Astrocyte of the cerebellum (primary cell): ENCODE results near the gene NPRL2.

ENCODE experiments used
- DNase-seq: peaks from one replicate; pipeline ENCODE4 v3.0.0-alpha.2; 2011; ENCODE audit warnings: low read depth
- H3K4me3 ChIP-seq: 2 replicates; pipeline ENCODE4 v1.5.1; 2011; ENCODE audit warnings: mild to moderate bottlenecking, low read depth, low read length, moderate library complexity
- CTCF ChIP-seq: IDR thresholded peaks from 2 replicates; pipeline ENCODE4 v1.5.1; 2012; ENCODE audit warnings: low read length, low read depth, moderate library complexity, mild to moderate bottlenecking; ENCODE audit errors: missing control alignments
- in situ Hi-C: cut with HindIII; loops from 2 replicates; pipeline ENCODE4 v1.10.0; 2017; ENCODE audit warnings: low sequenced_read_pairs

Gene NPRL2

GRCh38 chr3:50320853-50321335 lies 29.7 kb downstream of the NPRL2 start:
- no peak for TF ChIP-seq CTCF
- DNase-seq, result no peak
- in situ Hi-C loops, result no loop called here
- peak overlapping the region; percentile 77 for H3K4me3 ChIP-seq

- in situ Hi-C loops, result no loop called here
- no peak for DNase-seq
- peak overlapping the region; percentile 77 for H3K4me3 ChIP-seq
- no peak for TF ChIP-seq CTCF
Measured at GRCh38 chr3:50319894-50320625, 30.5 kb downstream of the NPRL2 start.

GRCh38 chr3:50319181-50319893 lies 31.2 kb downstream of the NPRL2 start:
- DNase-seq, result no peak
- no peak overlapping the region for H3K4me3 ChIP-seq
- in situ Hi-C loops, result no loop called here
- no peak for TF ChIP-seq CTCF

GRCh38 chr3:50318615-50319014 lies 32.0 kb downstream of the NPRL2 start:
- DNase-seq, result no peak
- TF ChIP-seq CTCF, result no peak
- in situ Hi-C loops, result no loop called here
- no peak overlapping the region for H3K4me3 ChIP-seq

- no peak overlapping the region for H3K4me3 ChIP-seq
- in situ Hi-C loops, result no loop called here
- no peak for DNase-seq
- no peak for TF ChIP-seq CTCF
Measured at GRCh38 chr3:50318163-50318562, 32.4 kb downstream of the NPRL2 start.

GRCh38 chr3:50317300-50317699 lies 33.3 kb downstream of the NPRL2 start:
- no peak overlapping the region for H3K4me3 ChIP-seq
- in situ Hi-C loops, result no loop called here
- no peak for DNase-seq
- no peak for TF ChIP-seq CTCF
